IMR-90 (cell line): ENCODE results near the gene AVPR1B. TPM values are rescaled to one million over a fixed set of nuclear protein-coding genes. Genes with fewer than 3 reads are reported as not detected.

Experiments
- ATAC-seq: fragments of 200-7000 bp; cut with Tn5 transposase; 2 replicates; pipeline ENCODE4 v1.9.1; 2020; ENCODE audit warnings: low read depth, mild to moderate bottlenecking, moderate library complexity
- BruUV-seq: library from RNA; stranded (reverse); fragments of 400-500 nt; replicated peaks from 2 replicates; lab custom pipeline; 2021; lab: Mats Ljungman, UMichigan
- CTCF ChIA-PET: fragments of 300-600 bp; formaldehyde crosslinking; extraction: SDS; loops from one replicate; lab custom pipeline; 2021; ENCODE audit warnings: antibody characterized with exemption; lab: Yijun Ruan, JAX
- POLR2A ChIA-PET: fragments of 300-600 bp; sonication (Branson Sonifier 250); formaldehyde crosslinking; loops from one replicate; lab custom pipeline; 2022; ENCODE audit warnings: antibody characterized with exemption; ENCODE audit not compliant: unreplicated experiment; lab: Charles Lee
- DNase-seq: peaks from one replicate; pipeline ENCODE4 v3.0.0; 2013
- H2AFZ ChIP-seq: replicated peaks from 2 replicates; pipeline ENCODE3; 2013; ENCODE audit warnings: low read length, mild to moderate bottlenecking; ENCODE audit not compliant: poor library complexity
- H2AK5ac ChIP-seq: 2 replicates; pipeline ENCODE4 v1.6.1; 2013; ENCODE audit warnings: low read depth, low read length, inconsistent platforms
- H2AK9ac ChIP-seq: replicated peaks from 2 replicates; pipeline ENCODE3; 2013; ENCODE audit warnings: mild to moderate bottlenecking, low read depth, low read length, moderate library complexity; ENCODE audit not compliant: poor library complexity
- H2BK120ac ChIP-seq: 2 replicates; pipeline ENCODE4 v1.6.1; 2013; ENCODE audit warnings: low read depth, low read length, inconsistent platforms
- H2BK15ac ChIP-seq: 3 replicates; pipeline ENCODE4 v1.6.1; 2013; ENCODE audit warnings: low read depth, low read length, inconsistent platforms
- H2BK20ac ChIP-seq: 2 replicates; pipeline ENCODE4 v1.6.1; 2013; ENCODE audit warnings: low read depth, mild to moderate bottlenecking, inconsistent platforms, low read length, moderate library complexity
- H2BK5ac ChIP-seq: 2 replicates; pipeline ENCODE4 v1.6.1; 2013; ENCODE audit warnings: mild to moderate bottlenecking, low read depth, low read length, inconsistent platforms; ENCODE audit not compliant: poor library complexity, severe bottlenecking
- H3K14ac ChIP-seq: replicated peaks from 2 replicates; pipeline ENCODE4 v1.6.1; 2013; ENCODE audit warnings: low read depth, low read length, inconsistent platforms
- H3K18ac ChIP-seq: 2 replicates; pipeline ENCODE4 v1.6.1; 2013; ENCODE audit warnings: low read depth, low read length, control low read depth
- H3K23ac ChIP-seq: 2 replicates; pipeline ENCODE4 v1.6.1; 2013; ENCODE audit warnings: low read depth, low read length, inconsistent platforms
- H3K27ac ChIP-seq: 2 replicates; pipeline ENCODE4 v1.5.1; 2013; ENCODE audit warnings: mild to moderate bottlenecking, control low read depth, low read length; ENCODE audit not compliant: insufficient read depth
- H3K27me3 ChIP-seq: 2 replicates; pipeline ENCODE4 v1.6.1; 2013; ENCODE audit warnings: low read length; ENCODE audit not compliant: control insufficient read depth, insufficient read depth
- H3K36me3 ChIP-seq: 2 replicates; pipeline ENCODE4 v1.6.1; 2013; ENCODE audit warnings: low read length, mixed read lengths; ENCODE audit not compliant: control insufficient read depth, insufficient read depth
- H3K4ac ChIP-seq: 2 replicates; pipeline ENCODE4 v1.6.1; 2013; ENCODE audit warnings: low read depth, low read length, inconsistent platforms
- H3K4me1 ChIP-seq: 2 replicates; pipeline ENCODE4 v1.6.1; 2013; ENCODE audit warnings: low read length, mixed read lengths; ENCODE audit not compliant: control insufficient read depth, insufficient read depth
- H3K4me2 ChIP-seq: 2 replicates; pipeline ENCODE4 v1.6.1; 2013; ENCODE audit warnings: low read depth, mild to moderate bottlenecking, control low read depth, low read length, moderate library complexity
- H3K4me3 ChIP-seq: 2 replicates; pipeline ENCODE4 v1.5.1; 2013; ENCODE audit warnings: low read depth, mild to moderate bottlenecking, control low read depth, low read length, moderate library complexity; ENCODE audit not compliant: insufficient read depth
- H3K56ac ChIP-seq: 2 replicates; pipeline ENCODE4 v1.6.1; 2013; ENCODE audit warnings: low read length, inconsistent platforms; ENCODE audit not compliant: insufficient read depth; ENCODE audit errors: extremely low read depth
- H3K79me1 ChIP-seq, 2 experiments: 2 replicates each; pipeline ENCODE4 v1.6.1; 2013; ENCODE audit warnings: low read length in 2 of 2, inconsistent platforms in 1 of 2, low read depth in 1 of 2
- H3K9ac ChIP-seq: 2 replicates; pipeline ENCODE4 v1.6.1; 2013; ENCODE audit warnings: low read depth, low read length, control low read depth
- H3K9me1 ChIP-seq: 2 replicates; pipeline ENCODE4 v1.6.1; 2013; ENCODE audit warnings: low read length, inconsistent platforms; ENCODE audit not compliant: insufficient read depth
- H3K9me3 ChIP-seq: 2 replicates; pipeline ENCODE4 v1.6.1; 2013; ENCODE audit warnings: low read length; ENCODE audit not compliant: control insufficient read depth, insufficient read depth
- H4K20me1 ChIP-seq: 2 replicates; pipeline ENCODE4 v1.6.1; 2013; ENCODE audit warnings: low read length, inconsistent platforms; ENCODE audit not compliant: insufficient read depth
- H4K5ac ChIP-seq: 2 replicates; pipeline ENCODE4 v1.6.1; 2013; ENCODE audit warnings: mild to moderate bottlenecking, low read depth, low read length, control low read depth
- H4K8ac ChIP-seq, 2 experiments: 2 replicates each; pipeline ENCODE4 v1.6.1; 2013; ENCODE audit warnings: low read depth in 2 of 2, low read length in 2 of 2, control low read depth in 1 of 2, inconsistent platforms in 1 of 2
- H4K91ac ChIP-seq: 2 replicates; pipeline ENCODE4 v1.6.1; 2013; ENCODE audit warnings: low read depth, low read length, inconsistent platforms; ENCODE audit not compliant: insufficient read depth
- BHLHE40 ChIP-seq: fragments of 150-350 bp; IDR thresholded peaks from 2 replicates; pipeline ENCODE4 v1.6.1; 2016; ENCODE audit warnings: mild to moderate bottlenecking, low read depth, low read length
- CEBPB ChIP-seq: IDR thresholded peaks from 2 replicates; pipeline ENCODE4 v1.6.1; 2012; ENCODE audit warnings: low read depth, low read length, improper control_type of control experiment
- CHD1 ChIP-seq: IDR thresholded peaks from 2 replicates; pipeline ENCODE4 v1.6.1; 2012; ENCODE audit warnings: low read depth, low read length, improper control_type of control experiment
- CTCF ChIP-seq: conservative IDR thresholded peaks from 2 replicates; pipeline ENCODE4 v1.5.1; 2012; ENCODE audit warnings: mild to moderate bottlenecking, low read depth, low read length, improper control_type of control experiment
- ELK1 ChIP-seq: fragments of 150-350 bp; IDR thresholded peaks from 2 replicates; pipeline ENCODE4 v1.6.1; 2016; ENCODE audit warnings: low read depth, mild to moderate bottlenecking, low read length, moderate library complexity, borderline replicate concordance
- FOS ChIP-seq: fragments of 150-350 bp; IDR thresholded peaks from 2 replicates; pipeline ENCODE4 v1.6.1; 2016; ENCODE audit warnings: low read depth, low read length
- MAFK ChIP-seq: IDR thresholded peaks from 2 replicates; pipeline ENCODE4 v1.6.1; 2012; ENCODE audit warnings: low read depth, low read length, improper control_type of control experiment
- MAZ ChIP-seq: IDR thresholded peaks from 2 replicates; pipeline ENCODE4 v1.6.1; 2012; ENCODE audit warnings: low read depth, mild to moderate bottlenecking, low read length, improper control_type of control experiment, moderate library complexity, borderline replicate concordance
- MXI1 ChIP-seq: IDR thresholded peaks from 2 replicates; pipeline ENCODE4 v1.6.1; 2012; ENCODE audit warnings: low read depth, mild to moderate bottlenecking, low read length, moderate library complexity, borderline replicate concordance
- NFE2L2 ChIP-seq: fragments of 150-350 bp; IDR thresholded peaks from 2 replicates; pipeline ENCODE4 v1.6.1; 2016; ENCODE audit warnings: low read depth, mild to moderate bottlenecking, low read length
- POLR2A ChIP-seq: IDR thresholded peaks from 2 replicates; pipeline ENCODE4 v1.6.1; 2012; ENCODE audit warnings: mild to moderate bottlenecking, low read depth, low read length
- RAD21 ChIP-seq: IDR thresholded peaks from 2 replicates; pipeline ENCODE4 v1.6.1; 2012; ENCODE audit warnings: low read length, improper control_type of control experiment
- RCOR1 ChIP-seq: IDR thresholded peaks from 2 replicates; pipeline ENCODE4 v1.6.1; 2012; ENCODE audit warnings: mild to moderate bottlenecking, low read length, improper control_type of control experiment; ENCODE audit not compliant: insufficient replicate concordance
- RFX5 ChIP-seq: IDR thresholded peaks from 2 replicates; pipeline ENCODE4 v1.8.0; 2012; ENCODE audit warnings: low read depth, mild to moderate bottlenecking, low read length, moderate library complexity
- SMC3 ChIP-seq: fragments of 150-350 bp; IDR thresholded peaks from 2 replicates; pipeline ENCODE4 v1.6.1; 2016; ENCODE audit warnings: low read depth, mild to moderate bottlenecking, antibody characterized with exemption, low read length, moderate library complexity
- USF2 ChIP-seq: fragments of 150-350 bp; IDR thresholded peaks from 2 replicates; pipeline ENCODE4 v1.6.1; 2017; ENCODE audit warnings: mild to moderate bottlenecking, antibody characterized with exemption, low read length, low read depth
- WGBS, 2 experiments: methylation state at CpG; one replicate each; pipeline versions ENCODE4 v1.1.5 to v1.1.7; 2013; ENCODE audit warnings: missing lambda C conversion rate in 2 of 2; ENCODE audit not compliant: insufficient read length in 1 of 2; ENCODE audit errors: extremely low coverage in 2 of 2; 5-methylcytosine and 5-hydroxymethylcytosine counted together
- dilution Hi-C: fragments of 300-500 bp; cut with HindIII; formaldehyde crosslinking; loops from one replicate; pipeline ENCODE4 v1.14.3; 2018; ENCODE audit warnings: low sequenced_read_pairs; ENCODE audit not compliant: unreplicated experiment
- in situ Hi-C: fragments of 300-500 bp; cut with MboI; formaldehyde crosslinking; loops from 3 replicates; pipeline ENCODE4 v1.14.3; 2019; ENCODE audit warnings: low sequenced_read_pairs, inconsistent platforms, mixed read lengths
- intact Hi-C: fragments of 100-400 bp; cut with micrococcal nuclease; formaldehyde crosslinking; loops from 2 replicates; pipeline ENCODE4 v1.10.0; 2022
- polyA plus RNA-seq, 3 experiments: library from polyadenylated mRNA; depleted of rRNA; stranded (reverse); fragments of >200 nt; gene quantifications; 2 replicates each; pipeline ENCODE4 v1.2.3, GENCODE V29; 2012; ENCODE audit warnings: low replicate concordance in 1 of 3
- total RNA-seq: library from RNA; depleted of rRNA; stranded (reverse); fragments of >200 nt; gene quantifications from 2 replicates; pipeline ENCODE4 v1.2.3, GENCODE V29; 2012

Gene AVPR1B
- total and polyA plus RNA-seq, 2 of the 4 experiments (the other 2 are of a cell fraction), result not detected

GRCh38 chr1:206115791-206116190 lies 1.4 kb downstream of the AVPR1B start:
- H3K27me3 ChIP-seq, result peaks cover 51% of the 10 kb centered on the region
- H4K91ac ChIP-seq, result no peak overlapping the region
- H3K4me3 ChIP-seq, result no peak overlapping the region
- no peak overlapping the region for H2BK120ac ChIP-seq
- no peaks in the 10 kb centered on the region for H3K36me3 ChIP-seq
- intact Hi-C loops, result no loop called here
- H4K5ac ChIP-seq, result no peak overlapping the region
- no peak overlapping the region for H2AK9ac ChIP-seq
- no peaks in the 10 kb centered on the region for H3K9me3 ChIP-seq
- no peak overlapping the region for H3K14ac ChIP-seq
- H2BK5ac ChIP-seq, result no peak overlapping the region
- no peak overlapping the region for H3K4me2 ChIP-seq
- H3K4me1 ChIP-seq, result no peaks in the 10 kb centered on the region; the same call in 1 of the 2 replicates
- no peak overlapping the region for H3K27ac ChIP-seq
- H3K9me1 ChIP-seq, result no peaks in the 10 kb centered on the region
- no peak overlapping the region for H2AFZ ChIP-seq
- H3K4ac ChIP-seq, result no peak overlapping the region
- ATAC-seq (no peak), DNase-seq (no peak)
- no peaks in the 10 kb centered on the region for H4K20me1 ChIP-seq
- no peak overlapping the region for H2BK15ac ChIP-seq
- ChIA-PET CTCF (no interaction called here), POLR2A (no interaction called here)
- H3K79me1 ChIP-seq, result no peaks in the 10 kb centered on the region
- H4K8ac ChIP-seq, result no peak overlapping the region
- no peak overlapping the region for H3K9ac ChIP-seq
- TF ChIP-seq BHLHE40, result no peak
- no peak for TF ChIP-seq RAD21
- no peak for TF ChIP-seq SMC3
- no peak for TF ChIP-seq CEBPB
- no peak for TF ChIP-seq MAZ
- no peak for TF ChIP-seq ELK1
- TF ChIP-seq USF2, result no peak
- TF ChIP-seq CHD1, result no peak
- TF ChIP-seq CTCF, result no peak
- TF ChIP-seq RCOR1, result no peak
- no peak for TF ChIP-seq MAFK
- TF ChIP-seq RFX5, result no peak
- TF ChIP-seq MXI1, result no peak
- no peak for TF ChIP-seq NFE2L2
- TF ChIP-seq FOS, result no peak
- TF ChIP-seq POLR2A, result no peak
- in situ Hi-C loops, result loop anchor here (25.0 kb wide), 1 partner anchor 453 kb away; no protein-coding TSS in a partner anchor
- no TSS peak for BruUV-seq
- H3K56ac ChIP-seq, result no peak overlapping the region
- H3K18ac ChIP-seq, result no peak overlapping the region
- no peak overlapping the region for H3K23ac ChIP-seq
- no peak overlapping the region for H2BK20ac ChIP-seq
- dilution Hi-C loops, result no loop called here
- H2AK5ac ChIP-seq, result no peak overlapping the region
- 60% methylated on average over 1 of the region's 8 CpGs; no CpG with 5 or more reads in 1 of the 2 experiments for WGBS, 2 experiments
